NB4 (cell line): ENCODE results near the gene KLHL41.
"Not testable (repeated sequence)": the region's sequence is repeated elsewhere in the genome, so short reads cannot be mapped to it uniquely, and the experiment has no call there.

Source experiments
- DNase-seq: peaks from one replicate; pipeline ENCODE4 v3.0.0; 2010; ENCODE audit warnings: low read depth
- H3K4me3 ChIP-seq: one replicate; pipeline ENCODE4 v1.5.1; 2011; ENCODE audit warnings: mild to moderate bottlenecking, low read depth, low read length, moderate library complexity
- CTCF ChIP-seq: IDR thresholded peaks from one replicate; pipeline ENCODE4 v1.5.1; 2012; ENCODE audit warnings: low read depth, low read length
- MYC ChIP-seq: IDR thresholded peaks from 2 replicates; pipeline ENCODE4 v1.6.1; 2011; ENCODE audit warnings: low read depth, low read length
- POLR2A ChIP-seq: IDR thresholded peaks from 2 replicates; pipeline ENCODE4 v1.6.1; 2011; ENCODE audit warnings: mild to moderate bottlenecking; ENCODE audit not compliant: insufficient read length; ENCODE audit errors: extremely low read depth
- TF ChIP-seq, protein P1 (sequence below): IDR thresholded peaks from 2 replicates; pipeline ENCODE4 v1.6.1; 2011; ENCODE audit warnings: low read depth, low read length

Gene KLHL41

DNA sequence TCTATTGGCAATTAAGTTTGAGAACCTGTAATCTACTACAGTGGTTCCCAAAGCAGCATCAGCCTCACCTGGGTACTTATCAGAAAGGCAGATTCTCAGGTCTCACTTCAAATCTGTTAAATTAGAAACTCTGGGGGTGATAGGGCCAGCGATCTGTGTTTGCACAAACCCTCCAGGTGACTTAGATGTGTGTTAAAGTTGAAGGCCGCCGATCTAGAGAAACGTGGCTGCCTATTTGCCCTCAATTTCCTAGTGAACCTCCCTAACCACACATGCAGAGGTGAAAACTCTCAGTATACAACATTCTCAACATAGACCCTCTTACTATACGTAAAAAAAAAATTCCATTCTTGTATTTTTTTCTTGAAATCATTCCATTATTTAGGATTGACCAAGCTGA, 14.2 kb downstream of the KLHL41 start:
- TF ChIP-seq, protein P1, sequence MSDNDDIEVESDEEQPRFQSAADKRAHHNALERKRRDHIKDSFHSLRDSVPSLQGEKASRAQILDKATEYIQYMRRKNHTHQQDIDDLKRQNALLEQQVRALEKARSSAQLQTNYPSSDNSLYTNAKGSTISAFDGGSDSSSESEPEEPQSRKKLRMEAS = no peak
- TF ChIP-seq MYC = no peak
- TF ChIP-seq CTCF = no peak
- TF ChIP-seq POLR2A = no peak
- DNase-seq = no peak

GRCh38 chr2:169525434-169525833, 15.9 kb downstream of the KLHL41 start:
- TF ChIP-seq MYC = no peak
- TF ChIP-seq CTCF = no peak
- TF ChIP-seq, protein P1 = no peak
- TF ChIP-seq POLR2A = no peak

More for the DNA sequence above, 14.2 kb downstream of the KLHL41 start:
- H3K4me3 ChIP-seq = no peak overlapping the region

GRCh38 chr2:169526451-169526850, 16.9 kb downstream of the KLHL41 start:
- TF ChIP-seq CTCF = no peak
- TF ChIP-seq, protein P1 = no peak
- TF ChIP-seq MYC = no peak
- H3K4me3 ChIP-seq = no peak overlapping the region
- DNase-seq = no peak

More at GRCh38 chr2:169525434-169525833, 15.9 kb downstream of the KLHL41 start:
- no peak for DNase-seq
- no peak overlapping the region for H3K4me3 ChIP-seq

DNA sequence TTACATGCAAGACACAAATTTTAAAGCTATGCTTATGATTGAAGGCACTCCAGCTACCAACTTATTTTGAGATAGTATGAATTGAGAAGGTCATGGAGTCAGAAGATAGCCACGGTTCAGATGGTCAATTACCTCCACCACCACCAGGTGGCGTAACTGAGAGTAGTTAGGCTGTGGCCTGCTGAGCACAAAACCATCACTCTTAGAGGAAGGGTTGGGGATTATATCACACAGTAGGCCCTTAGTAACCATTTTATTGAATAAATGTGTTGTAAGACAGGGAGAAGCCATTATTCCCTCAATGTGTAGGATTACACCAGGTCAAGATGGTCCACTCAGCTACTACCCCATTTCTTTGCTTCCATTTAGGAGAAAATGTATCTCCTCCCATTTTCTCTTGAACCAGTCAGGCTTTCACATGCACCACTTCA, 18.8 kb downstream of the KLHL41 start:
- DNase-seq = peak; percentile 76
- H3K4me3 ChIP-seq = no peak overlapping the region
- TF ChIP-seq MYC = no peak
- TF ChIP-seq, protein P1 = no peak
- TF ChIP-seq POLR2A = no peak
- TF ChIP-seq CTCF = peak; percentile 90

- DNase-seq, H3K4me3 ChIP-seq: not testable (repeated sequence)
These were observed 30.0 kb downstream of the KLHL41 start for GRCh38 chr2:169539460-169539859.

DNA sequence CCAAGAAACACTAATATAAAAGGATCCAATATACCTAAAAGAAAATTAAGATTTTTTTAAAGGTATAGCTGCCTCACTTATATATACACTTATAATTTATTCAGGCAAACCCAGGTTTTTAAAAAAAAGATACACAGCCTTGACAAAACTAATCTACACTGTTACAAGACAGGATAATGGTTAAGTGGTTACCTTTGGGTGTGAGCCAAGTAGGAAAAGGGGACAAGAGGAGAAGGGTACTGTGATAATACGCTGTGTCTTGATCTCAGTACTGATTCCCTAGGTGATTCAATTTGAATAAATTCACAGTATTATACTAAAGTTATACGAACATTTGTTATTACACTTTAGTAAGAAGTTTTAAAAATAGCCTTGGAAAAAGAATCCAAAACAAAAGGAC, 30.6 kb downstream of the KLHL41 start:
- TF ChIP-seq POLR2A = no peak
- no peak for TF ChIP-seq CTCF
- TF ChIP-seq, protein P1 = no peak
- TF ChIP-seq MYC = no peak
- H3K4me3 ChIP-seq = no peak overlapping the region
- no peak for DNase-seq
